Peyer's patch (tissue), 4 donors: ENCODE data around the gene PANX1.

Experiments
- POLR2A ChIP-seq, 2 donors: fragments of 450-650 bp; IDR thresholded peaks; one replicate each; pipeline ENCODE4 v1.5.1; 2017; ENCODE audit warnings: antibody characterized with exemption in 2 of 2, mild to moderate bottlenecking in 2 of 2, moderate library complexity in 2 of 2
- TF ChIP-seq, protein P1 (sequence below), 6 experiments: fragments of 450-650 bp in 4 of 6; fragments of 200-600 bp in 2 of 6; sonication (generic) in 1 of 6; IDR thresholded peaks; one replicate each; pipeline ENCODE4 v1.5.1; 2017 to 2019; ENCODE audit warnings: antibody characterized with exemption in 6 of 6, mild to moderate bottlenecking in 3 of 6, moderate library complexity in 1 of 6

GRCh38 chr11:94131718-94132115, 3.1 kb downstream of the PANX1 start:
- TF ChIP-seq, protein P1, sequence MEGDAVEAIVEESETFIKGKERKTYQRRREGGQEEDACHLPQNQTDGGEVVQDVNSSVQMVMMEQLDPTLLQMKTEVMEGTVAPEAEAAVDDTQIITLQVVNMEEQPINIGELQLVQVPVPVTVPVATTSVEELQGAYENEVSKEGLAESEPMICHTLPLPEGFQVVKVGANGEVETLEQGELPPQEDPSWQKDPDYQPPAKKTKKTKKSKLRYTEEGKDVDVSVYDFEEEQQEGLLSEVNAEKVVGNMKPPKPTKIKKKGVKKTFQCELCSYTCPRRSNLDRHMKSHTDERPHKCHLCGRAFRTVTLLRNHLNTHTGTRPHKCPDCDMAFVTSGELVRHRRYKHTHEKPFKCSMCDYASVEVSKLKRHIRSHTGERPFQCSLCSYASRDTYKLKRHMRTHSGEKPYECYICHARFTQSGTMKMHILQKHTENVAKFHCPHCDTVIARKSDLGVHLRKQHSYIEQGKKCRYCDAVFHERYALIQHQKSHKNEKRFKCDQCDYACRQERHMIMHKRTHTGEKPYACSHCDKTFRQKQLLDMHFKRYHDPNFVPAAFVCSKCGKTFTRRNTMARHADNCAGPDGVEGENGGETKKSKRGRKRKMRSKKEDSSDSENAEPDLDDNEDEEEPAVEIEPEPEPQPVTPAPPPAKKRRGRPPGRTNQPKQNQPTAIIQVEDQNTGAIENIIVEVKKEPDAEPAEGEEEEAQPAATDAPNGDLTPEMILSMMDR (IDR thresholded peaks at IDR 0.05) = no peak
- TF ChIP-seq POLR2A (IDR thresholded peaks at IDR 0.05) = no peak
